GM12874 (cell line): ENCODE results near the gene ZNF445.

Source experiments
- CTCF ChIP-seq: IDR thresholded peaks from 2 replicates; pipeline ENCODE4 v1.5.1; 2011; ENCODE audit warnings: low read depth, mild to moderate bottlenecking, control low read depth, low read length, moderate library complexity; ENCODE audit not compliant: insufficient read depth

The ZNF445 gene

GRCh38 chr3:44477312-44478030, at the start of gene ZNF445:
Gene ZNF445, minus strand, starts transcription at chr3:44477670. Its CDS starts 22,121 bp downstream, at chr3:44455549.
- TF ChIP-seq CTCF = no peak

- TF ChIP-seq CTCF = no peak
Measured at GRCh38 chr3:44525060-44525459, 47.6 kb upstream of the ZNF445 start.

- TF ChIP-seq CTCF = no peak
Measured at GRCh38 chr3:44522494-44522933, 45.0 kb upstream of the ZNF445 start.

GRCh38 chr3:44521721-44522120, 44.3 kb upstream of the ZNF445 start:
- no peak for TF ChIP-seq CTCF

GRCh38 chr3:44518782-44519156, 41.3 kb upstream of the ZNF445 start:
- TF ChIP-seq CTCF = no peak

- TF ChIP-seq CTCF = no peak
Measured at GRCh38 chr3:44516230-44516629, 38.8 kb upstream of the ZNF445 start.

- no peak for TF ChIP-seq CTCF
Measured at GRCh38 chr3:44513513-44513912, 36.0 kb upstream of the ZNF445 start.
